ENCODE measurements around the gene FABP7. TPM values are rescaled to one million over a fixed set of nuclear protein-coding genes. Genes with fewer than 3 reads are reported as not detected.

The FABP7 gene
- total RNA-seq, 1 donor from 2014 or later = not detected

DNA sequence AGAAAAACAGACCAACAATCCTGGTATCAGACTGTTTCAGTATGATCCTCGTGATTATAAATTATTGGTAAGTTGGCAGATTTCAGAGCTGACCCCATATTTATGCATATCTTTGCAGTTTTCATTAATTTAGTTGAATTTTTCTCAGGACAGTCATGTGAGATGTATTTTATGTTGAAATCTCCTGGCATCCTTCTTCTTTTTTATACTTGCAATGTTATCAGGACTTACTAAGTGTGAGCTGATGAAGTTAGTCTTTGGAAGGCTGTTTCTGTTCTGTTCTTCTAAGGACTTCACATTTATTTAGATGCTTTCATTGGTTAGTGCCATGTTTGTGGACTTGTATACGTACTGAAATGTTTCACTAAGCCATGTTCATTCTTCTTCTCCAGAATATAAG is 26.8 kb downstream of the FABP7 start:
- TF ChIP-seq, protein P1, sequence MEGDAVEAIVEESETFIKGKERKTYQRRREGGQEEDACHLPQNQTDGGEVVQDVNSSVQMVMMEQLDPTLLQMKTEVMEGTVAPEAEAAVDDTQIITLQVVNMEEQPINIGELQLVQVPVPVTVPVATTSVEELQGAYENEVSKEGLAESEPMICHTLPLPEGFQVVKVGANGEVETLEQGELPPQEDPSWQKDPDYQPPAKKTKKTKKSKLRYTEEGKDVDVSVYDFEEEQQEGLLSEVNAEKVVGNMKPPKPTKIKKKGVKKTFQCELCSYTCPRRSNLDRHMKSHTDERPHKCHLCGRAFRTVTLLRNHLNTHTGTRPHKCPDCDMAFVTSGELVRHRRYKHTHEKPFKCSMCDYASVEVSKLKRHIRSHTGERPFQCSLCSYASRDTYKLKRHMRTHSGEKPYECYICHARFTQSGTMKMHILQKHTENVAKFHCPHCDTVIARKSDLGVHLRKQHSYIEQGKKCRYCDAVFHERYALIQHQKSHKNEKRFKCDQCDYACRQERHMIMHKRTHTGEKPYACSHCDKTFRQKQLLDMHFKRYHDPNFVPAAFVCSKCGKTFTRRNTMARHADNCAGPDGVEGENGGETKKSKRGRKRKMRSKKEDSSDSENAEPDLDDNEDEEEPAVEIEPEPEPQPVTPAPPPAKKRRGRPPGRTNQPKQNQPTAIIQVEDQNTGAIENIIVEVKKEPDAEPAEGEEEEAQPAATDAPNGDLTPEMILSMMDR (IDR thresholded peaks at IDR 0.05) = no peak
- peaks cover 4% of the 10 kb centered on the region for H3K36me3 Mint-ChIP-seq (ENCODE audit: low read depth)
- DNase-seq (ENCODE audit: low spot score) = no peak
- no peaks in the 10 kb centered on the region for H3K4me1 Mint-ChIP-seq (ENCODE audit: low read depth)
- no peak overlapping the region for H3K27ac Mint-ChIP-seq (ENCODE audit: unreplicated experiment)
- H3K4me3 Mint-ChIP-seq (ENCODE audit: unreplicated experiment) = no peak overlapping the region
- no peaks in the 10 kb centered on the region for H3K27me3 Mint-ChIP-seq (ENCODE audit: low read depth)
- H3K9me3 Mint-ChIP-seq (ENCODE audit: low read depth) = no peaks in the 10 kb centered on the region

DNA sequence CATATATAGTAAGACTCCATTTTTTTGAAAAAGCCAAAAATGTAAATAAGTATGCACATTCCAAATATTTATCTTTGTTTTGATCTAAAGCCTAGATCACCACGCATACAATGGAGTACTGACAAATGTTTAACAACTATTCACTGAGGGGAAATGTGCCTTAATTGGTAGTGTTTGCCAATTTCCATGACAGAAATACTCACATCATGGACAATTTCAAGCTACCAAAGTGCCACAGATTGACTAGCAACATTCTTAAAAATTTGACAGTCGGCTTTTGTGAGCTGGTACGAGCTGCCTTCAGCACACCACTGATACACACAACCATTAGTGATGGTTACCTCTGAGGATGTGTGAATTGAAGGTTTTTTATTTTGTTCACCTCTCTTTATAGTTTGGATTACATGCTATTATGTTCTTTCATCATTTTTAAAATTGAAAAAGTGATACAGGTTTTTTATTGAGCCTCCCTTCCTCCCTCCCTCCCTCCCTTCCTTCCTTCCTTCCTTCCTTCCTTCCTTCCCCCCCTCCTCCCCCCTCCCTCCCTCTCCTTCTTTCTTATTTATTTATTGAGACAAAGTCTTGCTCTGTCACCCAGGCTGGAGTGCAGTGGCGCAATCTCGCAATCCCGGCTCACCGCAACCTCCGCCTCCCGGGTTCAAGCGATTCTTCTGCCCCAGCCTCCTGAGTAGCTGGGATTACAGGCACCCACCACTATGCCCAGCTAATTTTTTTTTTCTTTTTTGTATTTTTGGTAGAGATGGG is 28.8 kb downstream of the FABP7 start:
- H3K36me3 Mint-ChIP-seq (ENCODE audit: low read depth) = peaks cover 4% of the 10 kb centered on the region

DNA sequence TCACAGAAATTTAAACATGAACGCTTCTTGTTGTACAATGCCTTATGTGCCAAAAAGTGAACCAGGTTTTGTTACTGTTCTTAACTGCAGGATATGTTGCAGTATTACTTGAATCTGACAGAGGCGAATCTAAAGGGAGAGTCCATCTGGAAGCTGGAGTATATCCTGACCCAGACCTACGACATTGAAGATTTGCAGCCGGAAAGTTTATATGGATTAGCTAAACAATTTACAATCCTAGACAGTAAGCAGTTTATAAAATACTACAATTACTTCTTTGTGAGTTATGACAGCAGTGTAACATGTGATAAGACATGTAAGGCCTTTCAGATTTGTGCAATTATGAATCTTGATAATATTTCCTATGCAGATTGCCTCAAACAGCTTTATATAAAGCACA is 29.5 kb downstream of the FABP7 start:
- H3K4me3 Mint-ChIP-seq (ENCODE audit: unreplicated experiment) = no peak overlapping the region
- peaks cover 4% of the 10 kb centered on the region for H3K36me3 Mint-ChIP-seq (ENCODE audit: low read depth)
- H3K9me3 Mint-ChIP-seq (ENCODE audit: low read depth) = no peaks in the 10 kb centered on the region
- no peaks in the 10 kb centered on the region for H3K4me1 Mint-ChIP-seq (ENCODE audit: low read depth)
- H3K27ac Mint-ChIP-seq (ENCODE audit: unreplicated experiment) = no peak overlapping the region
- TF ChIP-seq, protein P1 (IDR thresholded peaks at IDR 0.05) = no peak
- no peaks in the 10 kb centered on the region for H3K27me3 Mint-ChIP-seq (ENCODE audit: low read depth)
- DNase-seq (ENCODE audit: low spot score) = no peak

More for the DNA sequence above, 28.8 kb downstream of the FABP7 start:
- TF ChIP-seq, protein P1 (IDR thresholded peaks at IDR 0.05) = no peak
- Mint-ChIP-seq H3K4me1 (ENCODE audit: low read depth) (no peaks in the 10 kb centered on the region), H3K4me3 (ENCODE audit: unreplicated experiment) (no peak overlapping the region), H3K27ac (ENCODE audit: unreplicated experiment) (no peak overlapping the region), H3K27me3 (ENCODE audit: low read depth) (no peaks in the 10 kb centered on the region), H3K9me3 (ENCODE audit: low read depth) (no peaks in the 10 kb centered on the region)
- DNase-seq (ENCODE audit: low spot score) = no peak

DNA sequence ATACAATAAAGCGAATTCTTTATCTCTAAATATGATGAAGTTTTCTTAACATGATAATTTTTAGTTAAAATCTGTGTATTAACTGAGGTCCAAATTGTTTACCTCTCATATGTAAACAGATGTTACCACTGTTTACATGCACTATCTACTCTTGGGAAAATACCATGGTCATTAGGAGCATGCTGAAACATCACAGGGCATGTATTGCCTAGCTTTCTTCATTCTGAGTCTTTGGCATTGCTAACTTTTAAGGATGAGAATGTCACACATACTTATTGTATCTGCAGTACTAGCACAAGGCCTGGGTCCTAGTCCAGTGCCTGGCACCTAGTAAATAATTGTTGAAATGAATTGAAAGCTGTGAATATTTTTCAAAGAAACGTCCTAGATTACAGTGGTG is 30.2 kb downstream of the FABP7 start:
- peaks cover 3% of the 10 kb centered on the region for H3K9me3 Mint-ChIP-seq (ENCODE audit: low read depth)
- H3K36me3 Mint-ChIP-seq (ENCODE audit: low read depth) = peaks cover 6% of the 10 kb centered on the region
- H3K27ac Mint-ChIP-seq (ENCODE audit: unreplicated experiment) = no peak overlapping the region
- TF ChIP-seq, protein P1 (IDR thresholded peaks at IDR 0.05) = no peak
- DNase-seq (ENCODE audit: low spot score) = no peak
- H3K4me3 Mint-ChIP-seq (ENCODE audit: unreplicated experiment) = no peak overlapping the region
- H3K27me3 Mint-ChIP-seq (ENCODE audit: low read depth) = no peaks in the 10 kb centered on the region
- no peaks in the 10 kb centered on the region for H3K4me1 Mint-ChIP-seq (ENCODE audit: low read depth)

DNA sequence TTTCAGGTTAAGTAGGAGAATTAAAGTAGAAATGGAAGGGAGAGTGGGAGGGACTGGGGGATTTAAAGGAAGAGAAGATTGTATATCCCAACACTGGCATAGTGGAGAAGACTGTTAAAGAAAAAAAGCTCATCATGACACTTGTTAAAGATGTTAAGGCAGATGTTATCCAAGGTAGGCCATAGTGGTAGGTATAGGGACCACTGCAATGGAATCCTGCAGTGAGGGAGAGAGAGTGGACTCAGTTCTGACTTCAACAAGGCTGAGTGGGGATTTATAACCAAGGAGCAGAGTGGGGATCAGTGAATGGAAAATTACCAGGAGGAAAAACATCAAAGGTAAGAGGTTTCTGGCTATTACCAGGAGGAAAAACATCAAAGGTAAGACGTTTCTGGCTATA is 30.7 kb downstream of the FABP7 start:
- peaks cover 6% of the 10 kb centered on the region for H3K9me3 Mint-ChIP-seq (ENCODE audit: low read depth)
- H3K27me3 Mint-ChIP-seq (ENCODE audit: low read depth) = no peaks in the 10 kb centered on the region
- no peak overlapping the region for H3K4me3 Mint-ChIP-seq (ENCODE audit: unreplicated experiment)
- DNase-seq (ENCODE audit: low spot score) = no peak
- no peak overlapping the region for H3K27ac Mint-ChIP-seq (ENCODE audit: unreplicated experiment)
- peaks cover 7% of the 10 kb centered on the region for H3K36me3 Mint-ChIP-seq (ENCODE audit: low read depth)
- TF ChIP-seq, protein P1 (IDR thresholded peaks at IDR 0.05) = no peak
- no peaks in the 10 kb centered on the region for H3K4me1 Mint-ChIP-seq (ENCODE audit: low read depth)
